AG04449 (cell line): Measurements from ENCODE around the gene ZNF132.
A peak's percentile ranks its signal among the peaks of the same experiment; 100 is the strongest.

Source experiments
- CTCF ChIA-PET: fragments of 350-600 bp; formaldehyde crosslinking; extraction: SDS; loops from one replicate; lab custom pipeline; 2021; ENCODE audit warnings: antibody characterized with exemption; lab: Yijun Ruan, JAX
- POLR2A ChIA-PET: fragments of 400-600, 350-600 bp; formaldehyde crosslinking; extraction: SDS; loops from one replicate; lab custom pipeline; 2020; ENCODE audit warnings: antibody characterized with exemption, inconsistent platforms; lab: Yijun Ruan, JAX
- DNase-seq: peaks from one replicate; pipeline ENCODE4 v3.0.0-alpha.2; 2010; ENCODE audit warnings: low read depth, low spot score
- H3K4me3 ChIP-seq: 2 replicates; pipeline ENCODE4 v1.5.1; 2011; ENCODE audit warnings: low read depth, mild to moderate bottlenecking, control low read depth, low read length
- CTCF ChIP-seq: IDR thresholded peaks from one replicate; pipeline ENCODE4 v1.5.1; 2011; ENCODE audit warnings: mild to moderate bottlenecking, moderate library complexity, low read length, control low read depth, inconsistent platforms; ENCODE audit not compliant: insufficient read depth; ENCODE audit errors: missing control alignments

The ZNF132 gene

GRCh38 chr19:58401840-58402421 lies 38.0 kb downstream of the ZNF132 start:
- peak overlapping the region; percentile 79 for H3K4me3 ChIP-seq
- ChIA-PET CTCF (no interaction called here), POLR2A (no interaction called here)
- DNase-seq, result no peak
- no peak for TF ChIP-seq CTCF

DNA sequence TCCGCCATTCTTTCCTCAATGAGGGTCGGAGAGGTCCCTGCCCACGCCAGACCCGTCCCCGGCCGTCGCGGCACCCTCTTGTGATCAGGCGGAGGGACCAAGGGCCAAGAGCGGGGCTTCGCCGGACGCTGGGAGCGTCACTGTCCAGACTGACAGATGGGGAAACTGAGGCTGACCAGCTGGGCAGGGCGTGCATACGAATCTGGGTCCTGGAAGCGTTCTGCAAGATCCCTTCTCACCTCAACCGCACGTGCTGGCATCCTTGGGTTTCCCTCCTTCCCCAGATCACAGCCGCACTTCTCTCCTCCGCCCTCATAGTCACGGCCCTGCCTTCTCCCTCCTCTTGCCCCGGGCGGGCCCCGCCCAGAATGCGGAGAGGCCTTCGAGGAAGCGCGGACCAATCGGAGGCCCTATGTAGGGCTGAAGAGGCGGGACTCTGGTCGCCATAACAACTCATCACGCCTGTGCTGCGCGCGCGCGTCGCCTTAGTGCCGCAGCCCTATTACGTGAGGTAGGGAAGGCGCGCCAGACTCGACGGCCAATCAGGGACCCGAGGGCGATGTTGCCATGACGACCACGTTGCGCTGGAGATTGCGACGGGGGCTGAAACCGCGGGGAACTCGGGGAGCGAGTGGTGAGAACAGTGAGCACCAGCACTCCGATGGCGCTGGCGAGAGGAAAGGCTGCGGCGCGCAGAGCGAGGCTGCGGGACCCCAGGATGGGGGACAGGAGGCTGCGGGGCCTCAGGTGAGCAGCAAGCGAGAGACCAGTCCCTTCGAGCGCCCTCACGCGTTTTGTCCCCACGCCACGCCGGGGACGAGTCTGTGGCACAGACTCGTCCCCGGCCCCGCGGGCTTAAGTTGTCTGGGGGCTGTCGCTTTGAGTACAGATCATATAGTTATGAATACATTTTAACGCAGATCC lies 38.8 kb downstream of the ZNF132 start:
- peak; percentile 94 for DNase-seq
- ChIA-PET POLR2A (no interaction called here), CTCF (no interaction called here)
- no peak for TF ChIP-seq CTCF
- peak overlapping the region; percentile 79 for H3K4me3 ChIP-seq

GRCh38 chr19:58400316-58400915 lies 39.5 kb downstream of the ZNF132 start:
- no peak for DNase-seq
- POLR2A ChIA-PET, result no interaction called here
- CTCF ChIA-PET, result no interaction called here

DNA sequence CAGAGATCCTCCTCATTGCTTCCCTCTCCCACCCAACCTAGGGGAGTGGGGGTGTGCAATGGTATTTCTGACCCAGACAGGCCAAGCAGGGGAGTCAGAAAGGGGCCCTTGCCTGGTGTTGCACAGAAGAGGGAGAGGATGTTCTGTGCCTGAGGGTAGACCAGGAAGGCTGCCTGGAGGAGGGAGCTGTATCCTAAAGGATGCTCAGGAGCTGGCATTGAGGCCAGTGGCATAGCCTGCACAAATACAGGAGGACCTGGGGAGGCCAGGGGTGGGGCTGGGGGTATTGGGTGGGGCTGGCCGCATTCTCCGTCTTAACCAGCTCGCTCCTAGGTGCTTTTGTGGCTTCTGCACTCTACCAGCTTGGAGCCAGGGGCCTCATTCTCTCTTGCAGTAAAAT lies 40.0 kb downstream of the ZNF132 start:
- no peak for TF ChIP-seq CTCF
- CTCF ChIA-PET, result no interaction called here
- POLR2A ChIA-PET, result no interaction called here
- no peak overlapping the region for H3K4me3 ChIP-seq
- DNase-seq, result no peak

More at GRCh38 chr19:58400316-58400915, 39.5 kb downstream of the ZNF132 start:
- H3K4me3 ChIP-seq, result peak overlapping the region; percentile 76
- TF ChIP-seq CTCF, result no peak

- no peak for TF ChIP-seq CTCF
- POLR2A ChIA-PET, result no interaction called here
- no peak overlapping the region for H3K4me3 ChIP-seq
- no peak for DNase-seq
- CTCF ChIA-PET, result no interaction called here
These were observed 41.4 kb downstream of the ZNF132 start for GRCh38 chr19:58398545-58398944.

- TF ChIP-seq CTCF, result no peak
- ChIA-PET CTCF (no interaction called here), POLR2A (no interaction called here)
- H3K4me3 ChIP-seq, result no peak overlapping the region
- no peak for DNase-seq
These were observed 41.9 kb downstream of the ZNF132 start for GRCh38 chr19:58398087-58398486.
